OCI-LY3 (cell line): ENCODE results near the gene ZNF92.

Source experiments
- CTCF ChIP-seq: fragments of 200-600, 300-600 bp; sonication (generic); IDR thresholded peaks from 2 replicates; pipeline ENCODE4 v1.5.1; 2014; ENCODE audit warnings: antibody characterized with exemption, low read length, low read depth
- EZH2phosphoT487 ChIP-seq: fragments of 200-600 bp; shearing (Covaris generic); IDR thresholded peaks from 2 replicates; pipeline ENCODE4 v1.6.1; 2018; ENCODE audit warnings: antibody characterized with exemption, mixed run types, low read depth

- TF ChIP-seq EZH2phosphoT487, result no peak
- no peak for TF ChIP-seq CTCF
These were observed 67.4 kb downstream of the ZNF92 start for GRCh38 chr7:65441010-65441409.
